ENCODE measurements around the gene TEX30.
A peak's percentile ranks its signal among the peaks of the same experiment; 100 is the strongest.

TEX30 gene

DNA sequence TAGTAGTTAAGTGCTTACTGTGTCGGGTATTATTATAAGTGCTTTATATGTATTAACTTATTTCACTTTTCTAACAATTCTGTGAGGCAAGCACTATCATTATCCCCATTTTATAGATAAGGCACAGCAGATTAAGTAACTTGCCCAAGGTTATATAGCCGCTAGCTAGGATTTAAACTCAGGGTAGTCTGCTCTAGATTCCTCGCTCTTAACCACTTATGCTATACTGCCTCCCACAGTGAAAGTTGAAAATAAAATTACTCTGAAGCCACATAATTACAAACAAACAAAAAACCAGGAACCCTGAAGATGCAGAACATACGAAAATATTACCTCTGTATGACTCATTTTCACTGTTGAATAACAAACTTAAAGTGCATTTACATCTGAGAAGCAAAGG lies 3.9 kb downstream of the TEX30 start:
- Mint-ChIP-seq H3K4me1 (ENCODE audit: low read depth) (peaks cover 42% of the 10 kb centered on the region), H3K27ac (peak overlapping the region; percentile 41), H3K9me3 (no peaks in the 10 kb centered on the region), H3K4me3 (no peak overlapping the region), H3K27me3 (ENCODE audit: low read depth) (no peaks in the 10 kb centered on the region), H3K36me3 (ENCODE audit: low read depth) (peaks cover 19% of the 10 kb centered on the region)

DNA sequence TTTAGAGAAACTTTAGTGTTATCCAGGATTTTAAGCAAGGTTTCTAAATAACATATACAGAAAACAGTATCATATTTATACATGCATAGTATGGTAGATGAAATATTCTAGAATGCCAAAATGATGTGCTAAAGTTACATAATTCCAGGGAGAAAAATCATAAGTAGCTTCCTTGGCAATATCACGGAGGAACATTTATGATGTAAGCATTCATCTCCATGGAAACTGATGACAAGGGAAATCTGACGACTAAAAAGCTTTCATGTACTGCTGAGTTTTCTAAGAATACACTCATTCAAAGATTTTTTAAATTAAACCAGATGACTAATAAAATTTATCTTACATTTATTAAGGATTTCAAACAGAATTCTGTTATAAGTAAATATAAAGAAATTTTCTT lies 4.7 kb downstream of the TEX30 start:
- H3K9me3 Mint-ChIP-seq: no peaks in the 10 kb centered on the region
- peaks cover 38% of the 10 kb centered on the region for H3K4me1 Mint-ChIP-seq (ENCODE audit: low read depth)
- no peak overlapping the region for H3K27ac Mint-ChIP-seq
- no peak overlapping the region for H3K4me3 Mint-ChIP-seq
- peaks cover 19% of the 10 kb centered on the region for H3K36me3 Mint-ChIP-seq (ENCODE audit: low read depth)
- no peaks in the 10 kb centered on the region for H3K27me3 Mint-ChIP-seq (ENCODE audit: low read depth)

DNA sequence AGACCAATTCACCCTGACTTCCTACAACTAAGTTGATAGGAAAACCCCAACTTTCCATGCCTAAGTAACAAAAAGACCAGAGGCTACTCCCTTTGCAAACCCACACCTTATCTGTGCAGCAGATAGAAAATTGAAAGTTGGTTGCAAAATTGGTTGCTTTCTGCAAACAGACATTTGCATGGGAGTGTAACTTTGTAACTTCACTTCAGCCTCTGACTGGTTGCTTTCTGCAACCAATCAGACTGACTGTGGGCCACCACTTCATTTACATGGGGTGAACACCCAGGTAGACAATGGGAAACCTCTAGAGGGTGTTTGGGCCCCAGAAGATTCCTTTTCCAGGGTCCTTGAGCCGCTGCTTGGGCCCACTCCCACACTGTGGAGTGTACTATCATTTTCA lies 9.8 kb downstream of the TEX30 start:
- no peaks in the 10 kb centered on the region for H3K9me3 Mint-ChIP-seq
- H3K36me3 Mint-ChIP-seq (ENCODE audit: low read depth): peaks cover 14% of the 10 kb centered on the region
- no peak overlapping the region for H3K4me3 Mint-ChIP-seq
- no peaks in the 10 kb centered on the region for H3K27me3 Mint-ChIP-seq (ENCODE audit: low read depth)
- H3K4me1 Mint-ChIP-seq (ENCODE audit: low read depth): peaks cover 5% of the 10 kb centered on the region
- H3K27ac Mint-ChIP-seq: no peak overlapping the region

DNA sequence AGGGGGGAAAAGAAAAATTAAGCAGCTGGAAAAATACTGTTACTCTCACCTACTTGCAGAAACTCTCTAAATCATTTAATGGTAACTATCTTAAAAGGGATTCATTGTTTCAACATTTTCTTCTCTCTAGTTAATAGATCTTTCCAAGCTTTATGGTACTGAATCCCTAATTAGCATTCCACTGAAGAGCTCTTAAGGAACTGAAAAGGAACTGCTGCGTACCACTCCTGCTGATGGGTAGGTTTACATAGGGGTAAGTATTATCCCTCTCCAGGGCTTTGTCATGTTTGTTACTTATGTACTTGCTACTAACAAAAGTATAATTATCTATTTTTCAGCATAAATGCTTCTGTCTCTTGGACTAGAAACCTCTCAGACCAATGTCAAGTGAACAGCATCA lies 12.5 kb downstream of the TEX30 start:
- Mint-ChIP-seq H3K9me3 (no peaks in the 10 kb centered on the region), H3K4me1 (ENCODE audit: low read depth) (peaks cover 4% of the 10 kb centered on the region), H3K36me3 (ENCODE audit: low read depth) (no peaks in the 10 kb centered on the region), H3K27me3 (ENCODE audit: low read depth) (no peaks in the 10 kb centered on the region), H3K27ac (no peak overlapping the region), H3K4me3 (no peak overlapping the region)

DNA sequence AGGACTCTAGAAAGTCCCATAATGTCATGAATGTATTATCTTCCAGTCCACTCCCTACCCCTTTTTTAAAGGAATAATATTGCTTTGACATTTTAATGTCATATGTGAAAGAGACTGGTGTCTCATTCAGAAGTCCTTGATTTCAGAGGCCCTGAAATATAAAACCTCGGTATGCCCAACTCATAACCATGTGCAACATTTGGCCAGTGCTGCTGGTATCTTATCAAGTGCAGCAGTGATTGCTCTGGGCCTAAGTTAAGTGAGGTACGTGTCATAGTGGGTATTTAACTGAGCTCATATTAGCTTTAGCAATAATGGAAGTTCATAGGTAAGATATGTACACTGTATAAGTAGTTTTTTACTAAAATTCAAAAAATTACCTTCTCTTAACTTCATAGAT lies 14.7 kb downstream of the TEX30 start:
- Mint-ChIP-seq H3K27ac (no peak overlapping the region), H3K27me3 (ENCODE audit: low read depth) (no peaks in the 10 kb centered on the region), H3K36me3 (ENCODE audit: low read depth) (no peaks in the 10 kb centered on the region), H3K4me3 (no peak overlapping the region), H3K9me3 (no peaks in the 10 kb centered on the region), H3K4me1 (ENCODE audit: low read depth) (no peaks in the 10 kb centered on the region)

DNA sequence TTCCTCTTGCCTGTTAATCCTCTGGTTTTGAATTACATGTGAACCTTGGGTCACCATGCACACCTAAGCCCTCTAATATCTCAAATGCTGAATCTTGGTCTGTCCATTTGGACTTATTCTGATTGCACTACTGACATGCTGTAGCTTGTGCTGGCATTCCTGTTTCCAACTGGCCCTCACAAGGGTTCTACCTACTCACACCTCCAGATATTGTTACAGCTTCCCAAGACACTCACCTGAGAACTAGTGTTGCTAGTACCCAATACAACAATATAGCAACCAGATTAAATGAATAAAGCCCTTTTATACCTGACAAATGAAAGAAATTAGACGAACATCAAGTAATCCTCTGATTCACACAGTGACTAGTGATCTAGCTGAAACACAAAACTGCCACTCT lies 16.6 kb downstream of the TEX30 start:
- H3K36me3 Mint-ChIP-seq (ENCODE audit: low read depth): no peaks in the 10 kb centered on the region
- no peak overlapping the region for H3K4me3 Mint-ChIP-seq
- H3K27me3 Mint-ChIP-seq (ENCODE audit: low read depth): no peaks in the 10 kb centered on the region
- no peaks in the 10 kb centered on the region for H3K9me3 Mint-ChIP-seq
- no peak overlapping the region for H3K27ac Mint-ChIP-seq
- H3K4me1 Mint-ChIP-seq (ENCODE audit: low read depth): no peaks in the 10 kb centered on the region

DNA sequence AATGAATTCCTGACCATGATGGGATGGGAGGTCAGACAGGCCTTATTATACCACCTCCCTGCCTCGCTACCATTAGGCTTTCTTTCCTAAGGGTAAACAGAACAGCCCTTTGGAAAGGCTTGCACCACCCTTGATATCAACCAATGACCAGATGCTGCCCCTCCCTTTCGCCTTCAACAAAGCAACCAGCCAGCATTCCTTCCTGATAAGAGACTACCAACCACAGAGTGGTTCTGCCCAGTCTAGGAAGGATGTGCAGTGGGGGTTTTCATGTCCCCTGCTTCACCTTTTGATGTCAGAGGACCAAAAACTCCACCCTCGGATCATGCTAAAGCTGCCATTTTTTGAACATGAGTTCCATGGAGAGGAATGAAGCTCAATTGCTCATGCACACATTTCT lies 21.7 kb downstream of the TEX30 start:
- peaks cover 13% of the 10 kb centered on the region for H3K27me3 Mint-ChIP-seq (ENCODE audit: low read depth)
- peaks cover 4% of the 10 kb centered on the region for H3K36me3 Mint-ChIP-seq (ENCODE audit: low read depth)
- no peaks in the 10 kb centered on the region for H3K4me1 Mint-ChIP-seq (ENCODE audit: low read depth)
- H3K4me3 Mint-ChIP-seq: no peak overlapping the region
- H3K27ac Mint-ChIP-seq: no peak overlapping the region
- H3K9me3 Mint-ChIP-seq: no peaks in the 10 kb centered on the region

DNA sequence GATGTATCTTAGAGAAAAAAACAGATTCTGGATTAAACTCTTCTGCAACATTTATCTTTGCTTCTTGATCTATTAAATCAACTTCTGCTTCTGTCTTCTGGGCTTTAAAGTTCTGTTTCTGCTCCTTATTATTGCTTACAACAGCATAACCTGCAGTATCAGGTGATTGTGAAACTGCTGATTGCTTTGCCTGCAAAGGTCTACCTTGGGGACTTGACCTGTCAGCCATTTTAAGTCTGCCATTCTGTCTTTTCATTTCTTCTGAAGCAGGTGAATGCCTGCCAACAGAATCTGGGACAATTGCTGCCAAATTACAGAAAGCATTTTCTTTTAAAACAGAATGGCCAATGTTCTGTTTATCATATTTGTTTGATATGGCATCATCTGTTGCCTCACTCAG lies 31.1 kb downstream of the TEX30 start:
- Mint-ChIP-seq H3K27me3 (ENCODE audit: low read depth) (peaks cover 56% of the 10 kb centered on the region), H3K36me3 (ENCODE audit: low read depth) (no peaks in the 10 kb centered on the region), H3K4me1 (ENCODE audit: low read depth) (no peaks in the 10 kb centered on the region), H3K27ac (no peak overlapping the region), H3K9me3 (peaks cover 20% of the 10 kb centered on the region), H3K4me3 (no peak overlapping the region)

DNA sequence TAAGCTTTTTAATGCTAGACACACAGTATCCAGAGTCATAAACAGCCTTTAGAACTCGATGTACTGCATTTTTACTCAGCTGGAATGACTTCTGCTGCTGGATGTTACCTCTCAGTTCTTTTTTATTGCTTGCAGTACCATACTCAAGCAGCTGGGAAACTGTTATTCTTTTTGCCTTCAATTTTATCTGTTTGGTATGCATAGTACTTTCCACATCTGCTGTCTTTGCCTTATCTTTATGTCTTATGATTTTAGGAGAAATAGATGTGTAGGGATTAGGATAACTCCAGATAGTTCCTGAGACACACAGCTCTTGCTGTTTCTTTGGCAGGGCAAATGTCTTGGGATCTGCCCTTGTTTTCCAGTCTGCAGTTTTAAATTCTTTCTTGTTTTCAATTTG lies 31.5 kb downstream of the TEX30 start:
- no peaks in the 10 kb centered on the region for H3K4me1 Mint-ChIP-seq (ENCODE audit: low read depth)
- H3K27me3 Mint-ChIP-seq (ENCODE audit: low read depth): peaks cover 56% of the 10 kb centered on the region

DNA sequence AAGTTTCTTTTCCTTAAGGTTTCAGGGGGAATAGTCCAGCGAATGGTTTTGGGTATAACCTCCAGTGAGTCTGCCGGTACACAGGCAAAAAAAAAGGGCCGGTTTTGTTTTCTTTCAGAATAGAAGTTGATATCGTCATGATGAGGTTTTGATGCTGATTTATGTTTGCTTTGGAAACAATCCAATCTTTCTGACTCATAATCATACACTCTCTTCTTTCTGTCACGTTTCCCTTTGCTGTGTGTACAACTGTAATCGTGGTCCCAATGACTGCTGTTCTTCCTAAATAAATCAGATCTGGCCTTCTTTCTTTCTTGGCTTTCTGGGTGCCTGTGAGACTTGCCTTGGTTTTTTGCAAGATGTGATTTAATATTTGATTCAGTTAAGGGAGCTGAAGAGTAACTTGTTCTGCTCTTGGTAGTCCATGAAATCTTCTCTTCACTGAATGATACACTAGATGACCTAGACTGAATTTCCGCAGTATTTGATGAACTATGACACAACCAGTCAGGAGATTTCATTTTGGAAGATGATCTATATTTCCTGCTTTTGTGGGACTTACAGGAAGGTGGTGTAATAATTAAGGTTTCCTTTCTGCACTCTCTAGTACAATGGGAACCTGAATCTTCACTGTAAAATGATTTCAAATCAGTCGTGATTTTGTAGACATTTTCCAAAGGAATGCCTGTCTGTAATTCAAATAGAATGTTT lies 43.9 kb downstream of the TEX30 start:
- no peaks in the 10 kb centered on the region for H3K9me3 Mint-ChIP-seq
- no peaks in the 10 kb centered on the region for H3K36me3 Mint-ChIP-seq (ENCODE audit: low read depth)
- H3K4me3 Mint-ChIP-seq: no peak overlapping the region
- peaks cover 4% of the 10 kb centered on the region for H3K4me1 Mint-ChIP-seq (ENCODE audit: low read depth)
- peaks cover 16% of the 10 kb centered on the region for H3K27me3 Mint-ChIP-seq (ENCODE audit: low read depth)
- no peak overlapping the region for H3K27ac Mint-ChIP-seq

More for the DNA sequence above, 31.5 kb downstream of the TEX30 start:
- Mint-ChIP-seq H3K9me3 (peaks cover 20% of the 10 kb centered on the region), H3K4me3 (no peak overlapping the region), H3K36me3 (ENCODE audit: low read depth) (no peaks in the 10 kb centered on the region), H3K27ac (no peak overlapping the region)

DNA sequence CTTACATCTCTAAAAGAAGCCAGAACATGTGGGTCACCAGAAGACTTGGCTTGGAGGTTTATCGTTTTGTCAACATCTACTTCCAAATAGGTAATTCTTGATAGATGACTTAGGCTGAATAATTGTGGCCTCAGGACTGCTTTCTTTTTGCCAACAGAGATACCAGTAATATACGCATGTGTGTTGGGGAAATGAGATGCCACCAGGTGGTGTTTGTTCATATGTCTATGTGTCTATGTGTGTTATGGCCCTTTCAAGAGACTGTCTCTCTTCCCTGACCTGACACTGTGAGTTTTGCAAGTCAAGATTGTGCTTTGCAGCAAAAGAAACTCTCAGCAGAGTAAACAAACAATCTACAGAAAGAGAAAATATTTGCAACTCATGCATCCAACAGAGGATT lies 47.2 kb downstream of the TEX30 start:
- H3K27ac Mint-ChIP-seq: no peak overlapping the region
- no peaks in the 10 kb centered on the region for H3K9me3 Mint-ChIP-seq
- H3K36me3 Mint-ChIP-seq (ENCODE audit: low read depth): no peaks in the 10 kb centered on the region
- H3K4me1 Mint-ChIP-seq (ENCODE audit: low read depth): peaks cover 4% of the 10 kb centered on the region
- H3K27me3 Mint-ChIP-seq (ENCODE audit: low read depth): peaks cover 31% of the 10 kb centered on the region
- H3K4me3 Mint-ChIP-seq: no peak overlapping the region

DNA sequence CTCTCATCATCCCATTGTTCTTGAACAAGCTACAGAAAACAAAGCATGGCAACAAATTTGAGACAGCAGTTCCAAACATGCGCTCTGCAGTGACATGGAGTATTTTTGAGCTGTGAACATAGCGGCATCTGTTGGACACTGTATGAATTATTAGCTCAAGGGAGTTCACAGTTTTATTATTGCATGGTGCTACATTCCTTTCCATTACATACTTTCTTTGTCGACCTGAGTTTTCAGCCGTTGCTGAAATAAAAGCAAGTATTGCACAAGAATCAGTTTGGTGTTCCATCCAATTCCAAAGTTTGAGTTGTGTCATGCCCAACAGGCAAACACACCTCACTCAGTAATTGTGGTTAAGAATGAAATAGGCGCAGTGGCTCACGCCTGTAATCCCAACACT lies 48.7 kb downstream of the TEX30 start:
- no peak overlapping the region for H3K27ac Mint-ChIP-seq
- no peaks in the 10 kb centered on the region for H3K36me3 Mint-ChIP-seq (ENCODE audit: low read depth)
- H3K9me3 Mint-ChIP-seq: no peaks in the 10 kb centered on the region

DNA sequence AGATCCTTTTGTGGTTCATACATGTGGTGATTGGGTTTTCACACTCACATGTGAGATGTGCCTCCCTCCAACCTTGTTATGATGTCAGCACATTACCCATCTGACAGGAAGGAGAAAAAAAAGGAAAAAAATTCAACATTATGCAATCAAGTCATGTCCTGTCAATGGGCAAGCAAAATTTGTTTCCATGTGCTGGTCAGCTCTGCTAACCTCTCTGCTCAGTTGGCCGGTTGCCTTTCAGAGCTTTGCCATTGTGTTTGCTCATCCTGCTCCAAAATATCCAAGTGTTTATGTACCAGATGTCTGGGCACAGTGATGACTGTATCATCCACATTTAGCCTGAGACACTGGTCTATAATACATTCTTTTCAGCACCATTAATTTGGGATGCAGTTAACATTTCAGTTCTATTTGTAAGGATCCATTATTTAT lies 51.8 kb downstream of the TEX30 start:
- Mint-ChIP-seq H3K27ac (no peak overlapping the region), H3K4me3 (no peak overlapping the region), H3K36me3 (ENCODE audit: low read depth) (no peaks in the 10 kb centered on the region), H3K4me1 (ENCODE audit: low read depth) (peaks cover 1% of the 10 kb centered on the region), H3K9me3 (no peaks in the 10 kb centered on the region), H3K27me3 (ENCODE audit: low read depth) (peaks cover 32% of the 10 kb centered on the region)

More for the DNA sequence above, 48.7 kb downstream of the TEX30 start:
- H3K27me3 Mint-ChIP-seq (ENCODE audit: low read depth): peaks cover 26% of the 10 kb centered on the region
- peaks cover 4% of the 10 kb centered on the region for H3K4me1 Mint-ChIP-seq (ENCODE audit: low read depth)
- H3K4me3 Mint-ChIP-seq: no peak overlapping the region

DNA sequence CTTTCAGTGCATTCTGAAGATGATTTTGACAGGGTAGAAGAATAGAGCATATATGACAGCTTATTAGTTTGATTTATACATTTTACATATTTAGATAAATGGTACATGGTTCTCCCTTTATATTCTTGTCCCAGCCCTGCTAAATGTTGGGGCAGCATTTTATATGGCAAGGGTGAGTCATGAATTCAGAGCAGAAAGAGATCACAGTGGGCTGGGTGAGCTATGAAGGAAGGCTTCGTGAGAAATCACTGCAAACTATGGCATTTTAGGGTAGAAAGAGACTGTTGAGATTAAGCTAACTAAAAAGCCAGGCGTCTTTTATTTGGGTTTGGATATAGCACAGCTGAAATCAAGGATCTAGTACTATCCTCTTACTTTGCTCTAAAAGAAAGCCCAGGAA lies 54.8 kb downstream of the TEX30 start:
- H3K27ac Mint-ChIP-seq: no peak overlapping the region
- H3K4me1 Mint-ChIP-seq (ENCODE audit: low read depth): no peaks in the 10 kb centered on the region
- no peaks in the 10 kb centered on the region for H3K36me3 Mint-ChIP-seq (ENCODE audit: low read depth)
- peaks cover 29% of the 10 kb centered on the region for H3K27me3 Mint-ChIP-seq (ENCODE audit: low read depth)
- no peak overlapping the region for H3K4me3 Mint-ChIP-seq
- no peaks in the 10 kb centered on the region for H3K9me3 Mint-ChIP-seq
